Measurements from ENCODE around the gene RBKS. TPM values are rescaled to one million over a fixed set of nuclear protein-coding genes. Genes with fewer than 3 reads are reported as not detected.

RBKS gene
- total RNA-seq, 2 donors from 2014 or later = 1.0 to 7.6 TPM

DNA sequence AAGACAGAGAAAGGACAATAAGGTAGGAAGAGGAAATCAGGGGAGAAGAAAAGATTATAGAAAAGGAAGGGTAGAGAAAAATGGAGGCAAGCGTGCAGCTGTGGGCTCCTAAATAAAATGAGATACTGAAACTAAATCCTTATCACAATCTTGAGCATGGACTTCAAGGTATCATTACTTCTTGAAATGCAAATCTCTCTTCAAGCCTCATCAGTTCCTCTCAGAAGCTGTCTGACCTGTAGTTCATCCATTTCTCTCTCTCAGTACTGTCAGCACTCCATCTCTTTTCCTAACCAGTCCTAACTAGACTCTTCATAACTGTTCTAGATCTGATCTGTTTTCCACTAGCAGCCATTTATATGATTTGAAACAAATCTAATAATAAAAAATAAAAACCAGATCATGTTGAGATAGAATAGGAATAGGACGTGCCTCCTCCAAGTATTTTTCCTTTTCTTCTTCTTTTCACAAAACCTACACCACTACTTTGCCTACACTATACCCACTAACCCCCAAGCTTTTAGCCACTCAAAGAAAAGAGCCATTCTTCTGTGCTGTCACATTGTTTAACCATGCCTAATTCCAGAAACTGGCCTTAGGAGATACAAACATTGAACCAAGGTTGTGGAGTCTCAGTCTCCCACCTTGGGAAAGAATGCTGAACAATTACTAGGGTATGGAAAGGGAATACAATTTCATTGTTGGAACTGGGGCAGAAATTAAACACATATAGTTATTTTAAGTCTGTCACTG is 21.4 kb upstream of the RBKS start:
- H3K36me3 ChIP-seq (replicated peaks in 1 of 2; ENCODE audit: insufficient read depth in 1 of 2, low read depth in 2 of 2) = no peaks in the 10 kb centered on the region
- H3K27ac ChIP-seq = no peak overlapping the region
- no peaks in the 10 kb centered on the region for H3K9me3 ChIP-seq
- H3K27me3 ChIP-seq = no peaks in the 10 kb centered on the region
- no peak for DNase-seq
- WGBS, 2 donors = 96 to 97% methylated on average over 2 of the region's 2 CpGs
- no peak for TF ChIP-seq POLR2A (IDR thresholded peaks at IDR 0.05)
- TF ChIP-seq, protein P1, sequence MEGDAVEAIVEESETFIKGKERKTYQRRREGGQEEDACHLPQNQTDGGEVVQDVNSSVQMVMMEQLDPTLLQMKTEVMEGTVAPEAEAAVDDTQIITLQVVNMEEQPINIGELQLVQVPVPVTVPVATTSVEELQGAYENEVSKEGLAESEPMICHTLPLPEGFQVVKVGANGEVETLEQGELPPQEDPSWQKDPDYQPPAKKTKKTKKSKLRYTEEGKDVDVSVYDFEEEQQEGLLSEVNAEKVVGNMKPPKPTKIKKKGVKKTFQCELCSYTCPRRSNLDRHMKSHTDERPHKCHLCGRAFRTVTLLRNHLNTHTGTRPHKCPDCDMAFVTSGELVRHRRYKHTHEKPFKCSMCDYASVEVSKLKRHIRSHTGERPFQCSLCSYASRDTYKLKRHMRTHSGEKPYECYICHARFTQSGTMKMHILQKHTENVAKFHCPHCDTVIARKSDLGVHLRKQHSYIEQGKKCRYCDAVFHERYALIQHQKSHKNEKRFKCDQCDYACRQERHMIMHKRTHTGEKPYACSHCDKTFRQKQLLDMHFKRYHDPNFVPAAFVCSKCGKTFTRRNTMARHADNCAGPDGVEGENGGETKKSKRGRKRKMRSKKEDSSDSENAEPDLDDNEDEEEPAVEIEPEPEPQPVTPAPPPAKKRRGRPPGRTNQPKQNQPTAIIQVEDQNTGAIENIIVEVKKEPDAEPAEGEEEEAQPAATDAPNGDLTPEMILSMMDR (IDR thresholded peaks at IDR 0.05) = no peak
- no peak overlapping the region for H3K4me3 ChIP-seq
- no peak for ATAC-seq
- peaks cover 11% of the 10 kb centered on the region for H3K4me1 ChIP-seq
- intact Hi-C loops (cut with DNase I) = no loop called here

DNA sequence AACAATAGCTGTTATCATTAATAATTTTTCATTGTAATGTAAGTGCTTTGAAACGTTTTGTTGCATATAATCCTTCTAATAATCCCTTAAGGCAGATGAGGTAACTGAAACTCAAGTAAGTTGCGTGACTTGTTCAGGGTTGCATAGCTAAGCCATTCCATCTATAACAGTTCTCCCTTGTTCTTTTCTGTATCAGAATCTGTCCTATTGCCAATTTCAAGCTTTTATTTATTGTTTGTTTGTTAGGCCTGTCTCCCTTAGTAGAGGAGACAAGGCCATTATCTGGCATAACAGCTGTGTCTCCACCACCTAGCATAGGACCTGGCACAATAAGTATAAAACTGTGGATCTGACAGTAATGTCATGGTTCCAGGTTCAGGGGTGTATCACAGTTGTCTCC is 19.7 kb upstream of the RBKS start:
- Histone ChIP-seq H3K27ac (no peak overlapping the region), H3K36me3 (replicated peaks in 1 of 2; ENCODE audit: insufficient read depth in 1 of 2, low read depth in 2 of 2) (no peaks in the 10 kb centered on the region), H3K4me3 (no peak overlapping the region), H3K9me3 (no peaks in the 10 kb centered on the region), H3K4me1 (no peaks in the 10 kb centered on the region), H3K27me3 (no peaks in the 10 kb centered on the region)
- DNase-seq (no peak), ATAC-seq (no peak)
- no peak for TF ChIP-seq POLR2A (IDR thresholded peaks at IDR 0.05)
- TF ChIP-seq, protein P1 (IDR thresholded peaks at IDR 0.05) = no peak
- 63 to 74% methylated on average over 2 of the region's 2 CpGs for WGBS, 2 donors
- intact Hi-C loops (cut with DNase I) = no loop called here

DNA sequence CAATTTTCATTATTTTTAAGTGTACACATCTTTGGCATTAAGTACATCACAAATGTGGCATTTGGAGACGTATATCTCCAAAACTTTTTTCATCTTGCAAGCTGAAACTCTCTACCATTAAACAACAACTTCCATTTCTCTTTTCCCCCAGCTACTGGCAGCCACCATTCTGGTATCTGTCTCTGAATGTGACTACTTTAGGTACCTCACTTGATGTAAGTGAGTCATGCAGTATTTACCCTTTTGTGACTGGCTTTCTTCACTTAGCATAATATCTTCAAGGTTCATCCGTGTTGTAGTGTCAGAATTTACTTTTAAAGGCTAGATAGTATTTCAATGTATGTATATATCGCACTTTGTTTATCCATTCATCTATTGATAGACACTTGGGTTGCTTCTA is 17.4 kb upstream of the RBKS start:
- TF ChIP-seq, protein P1 (IDR thresholded peaks at IDR 0.05) = no peak
- Histone ChIP-seq H3K4me1 (no peaks in the 10 kb centered on the region), H3K36me3 (replicated peaks in 1 of 2; ENCODE audit: insufficient read depth in 1 of 2, low read depth in 2 of 2) (no peaks in the 10 kb centered on the region), H3K27ac (no peak overlapping the region), H3K27me3 (no peaks in the 10 kb centered on the region), H3K9me3 (no peaks in the 10 kb centered on the region), H3K4me3 (no peak overlapping the region)
- ATAC-seq = no peak
- intact Hi-C loops (cut with DNase I) = no loop called here
- no peak for DNase-seq
- WGBS, 2 donors = 54 to 61% methylated on average over 3 of the region's 3 CpGs

DNA sequence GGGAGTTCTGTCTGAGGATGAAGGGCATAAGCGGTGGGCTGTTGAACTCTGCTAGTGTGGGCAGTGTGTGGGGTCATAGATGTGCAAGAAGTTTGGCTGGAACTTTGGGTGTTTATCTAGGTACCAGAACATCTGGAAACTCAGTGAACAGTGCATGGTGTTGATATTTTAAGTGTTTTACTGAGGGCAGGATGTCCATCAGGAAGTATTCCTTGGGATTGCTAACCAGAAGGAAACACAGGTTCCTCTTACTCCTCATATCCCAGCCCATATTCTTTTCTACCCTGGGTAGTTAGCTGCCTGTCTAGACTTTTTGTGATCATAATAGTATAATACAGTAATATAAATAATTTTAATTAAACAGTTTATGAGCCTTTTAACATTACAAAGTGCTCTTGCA is 15.9 kb upstream of the RBKS start:
- TF ChIP-seq POLR2A (IDR thresholded peaks at IDR 0.05) = no peak
- TF ChIP-seq, protein P1 (IDR thresholded peaks at IDR 0.05) = no peak
- intact Hi-C loops (cut with DNase I) = no loop called here
- ATAC-seq = no peak

DNA sequence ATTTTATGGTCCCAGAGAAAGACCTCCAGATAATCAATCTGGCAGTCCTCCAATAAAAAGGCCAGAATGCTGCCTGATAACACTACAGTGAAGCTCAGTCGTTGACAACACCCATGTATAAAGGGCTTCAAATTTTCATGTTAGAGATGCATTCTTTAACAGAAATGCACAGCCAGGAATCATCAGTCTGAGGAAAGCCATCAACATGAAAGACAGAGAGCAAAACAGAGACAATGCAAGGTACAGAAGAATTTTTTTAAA is 14.1 kb upstream of the RBKS start:
- TF ChIP-seq, protein P1 (IDR thresholded peaks at IDR 0.05) = no peak
- TF ChIP-seq POLR2A (IDR thresholded peaks at IDR 0.05) = no peak
- ATAC-seq (no peak), DNase-seq (no peak)
- WGBS, 2 donors = 53 to 57% methylated on average over 1 of the region's 1 CpG
- H3K27ac ChIP-seq = no peak overlapping the region
- no peaks in the 10 kb centered on the region for H3K27me3 ChIP-seq
- intact Hi-C loops (cut with DNase I) = no loop called here
- H3K36me3 ChIP-seq (replicated peaks in 1 of 2; ENCODE audit: insufficient read depth in 1 of 2, low read depth in 2 of 2) = no peaks in the 10 kb centered on the region
- H3K4me1 ChIP-seq = no peaks in the 10 kb centered on the region
- no peak overlapping the region for H3K4me3 ChIP-seq
- H3K9me3 ChIP-seq = no peaks in the 10 kb centered on the region

More for the DNA sequence above, 15.9 kb upstream of the RBKS start:
- Histone ChIP-seq H3K27me3 (no peaks in the 10 kb centered on the region), H3K9me3 (no peaks in the 10 kb centered on the region), H3K4me3 (no peak overlapping the region), H3K36me3 (replicated peaks in 1 of 2; ENCODE audit: insufficient read depth in 1 of 2, low read depth in 2 of 2) (no peaks in the 10 kb centered on the region), H3K27ac (no peak overlapping the region), H3K4me1 (no peaks in the 10 kb centered on the region)
- no peak for DNase-seq
- WGBS, 2 donors = 89 to 96% methylated on average over 1 of the region's 1 CpG
